GM18858 (cell line): ENCODE data around the gene VWA5B2.

Experiments
- ATAC-seq: cut with Tn5 transposase; IDR thresholded peaks from one replicate; pipeline ENCODE4 v1.9.1; 2021; ENCODE audit not compliant: unreplicated experiment

Gene VWA5B2

DNA sequence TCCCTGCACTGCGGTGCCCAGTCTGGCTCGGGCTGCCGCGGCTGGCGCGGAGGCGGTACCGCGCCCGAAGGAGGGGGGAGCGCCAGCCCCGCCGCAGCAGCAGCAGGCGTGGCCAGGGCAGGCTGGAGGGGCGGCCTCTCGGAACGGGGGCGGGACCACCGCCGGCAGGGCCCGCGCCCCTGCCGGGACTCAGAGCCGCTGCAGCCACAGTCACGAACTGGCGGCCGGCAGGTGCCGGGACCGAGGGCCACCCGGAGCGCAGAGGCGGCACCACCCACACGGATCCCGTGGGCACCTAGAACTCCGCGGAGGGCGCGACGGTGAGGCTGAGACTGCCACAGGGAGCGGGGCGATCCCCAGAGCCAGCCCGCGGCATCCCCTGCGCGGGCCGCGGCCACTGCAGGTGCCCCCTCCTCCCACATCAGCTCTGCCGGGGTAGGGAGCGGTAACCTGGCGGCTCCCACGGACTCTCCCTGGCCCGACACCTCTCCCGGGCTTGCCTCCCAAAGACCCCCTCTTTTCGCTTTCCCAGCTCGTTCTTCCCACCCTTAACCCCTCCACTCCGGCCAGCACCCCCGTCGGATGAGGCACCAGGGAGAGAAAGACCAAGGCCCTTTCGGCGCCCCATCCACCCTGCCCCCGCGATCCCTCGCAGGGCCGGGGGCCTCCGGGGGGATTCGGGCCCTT is at the start of gene VWA5B2:
VWA5B2 (plus strand) TSS at position 192 of the 687 bp plus-strand sequence. CDS start 944 bp downstream, outside the sequence.
- ATAC-seq: peak; percentile 68

DNA sequence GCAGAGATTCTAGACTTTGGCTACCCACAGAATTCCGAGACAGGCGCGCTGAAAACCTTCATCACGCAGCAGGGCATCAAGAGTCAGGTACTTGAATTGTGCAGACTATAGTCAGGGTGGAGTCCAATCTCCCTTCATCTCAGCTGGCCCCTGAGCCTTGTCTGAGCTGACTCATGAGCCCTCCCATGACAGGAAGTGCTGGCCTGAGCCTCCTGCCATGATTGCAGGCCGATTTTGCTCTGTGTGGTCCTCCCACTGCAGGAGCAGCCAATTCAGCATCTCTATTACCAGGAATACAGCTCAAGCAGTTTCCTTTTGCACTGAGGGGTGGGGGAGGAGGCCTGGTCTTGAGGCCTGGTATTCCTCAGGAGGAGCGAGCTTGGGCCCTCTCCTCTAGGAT is 49.2 kb upstream of the VWA5B2 start:
- ATAC-seq: no peak

DNA sequence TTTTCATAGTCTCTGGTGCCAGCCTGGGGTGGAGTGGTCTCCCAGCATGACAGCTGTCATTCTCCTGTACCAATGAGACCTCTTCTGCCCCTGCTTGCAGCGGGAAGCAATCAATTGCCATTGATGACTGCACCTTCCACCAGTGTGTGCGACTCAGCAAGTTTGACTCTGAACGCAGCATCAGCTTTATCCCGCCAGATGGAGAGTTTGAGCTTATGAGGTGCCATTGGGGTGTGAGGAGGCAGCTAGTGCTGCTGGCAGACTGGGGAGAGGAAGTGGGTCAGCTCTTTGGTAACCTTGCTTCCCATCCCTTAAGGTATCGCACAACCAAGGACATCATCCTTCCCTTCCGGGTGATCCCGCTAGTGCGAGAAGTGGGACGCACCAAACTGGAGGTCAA is 47.8 kb upstream of the VWA5B2 start:
- ATAC-seq: no peak

DNA sequence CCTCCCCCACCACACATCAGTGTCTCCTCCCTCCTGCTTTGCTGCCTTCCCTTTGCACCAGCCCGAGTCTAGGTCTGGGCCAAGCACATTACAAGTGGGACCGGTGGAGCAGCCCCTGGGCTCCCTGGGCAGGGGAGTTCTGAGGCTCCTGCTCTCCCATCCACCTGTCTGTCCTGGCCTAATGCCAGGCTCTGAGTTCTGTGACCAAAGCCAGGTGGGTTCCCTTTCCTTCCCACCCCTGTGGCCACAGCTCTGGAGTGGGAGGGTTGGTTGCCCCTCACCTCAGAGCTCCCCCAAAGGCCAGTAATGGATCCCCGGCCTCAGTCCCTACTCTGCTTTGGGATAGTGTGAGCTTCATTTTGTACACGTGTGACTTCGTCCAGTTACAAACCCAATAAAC is 45.7 kb upstream of the VWA5B2 start:
- no peak for ATAC-seq

DNA sequence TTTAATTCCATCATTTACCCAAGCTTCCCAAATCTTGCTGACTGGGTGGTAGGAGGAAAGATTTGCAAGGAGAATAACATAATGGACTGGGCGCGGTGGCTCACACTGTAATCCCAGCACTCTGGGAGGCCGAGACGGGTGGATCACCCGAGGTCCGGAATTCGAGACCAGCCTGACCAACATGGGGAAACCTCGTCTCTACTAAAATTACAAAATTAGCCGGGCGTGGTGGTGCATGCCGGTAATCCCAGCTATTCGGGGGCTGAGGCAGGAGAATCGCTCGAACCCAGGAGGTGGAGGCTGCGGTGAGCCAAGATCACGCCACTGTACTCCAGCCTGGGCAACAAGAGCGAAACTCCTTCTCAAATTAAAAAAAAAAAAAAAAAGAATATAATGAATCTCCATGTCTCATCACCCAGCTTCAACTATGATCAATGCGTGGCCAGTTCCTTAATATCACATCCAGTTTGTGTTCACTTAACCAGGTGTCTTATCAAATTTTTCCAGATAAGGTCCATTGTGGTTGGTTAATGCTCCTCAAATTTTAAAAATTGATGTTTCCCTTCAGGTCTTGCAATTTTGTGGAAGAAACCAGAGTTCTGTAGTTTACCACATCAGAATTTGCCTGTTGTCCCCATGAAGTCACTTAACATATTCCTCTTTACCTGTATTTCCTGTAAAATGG is 44.7 kb upstream of the VWA5B2 start:
- no peak for ATAC-seq

DNA sequence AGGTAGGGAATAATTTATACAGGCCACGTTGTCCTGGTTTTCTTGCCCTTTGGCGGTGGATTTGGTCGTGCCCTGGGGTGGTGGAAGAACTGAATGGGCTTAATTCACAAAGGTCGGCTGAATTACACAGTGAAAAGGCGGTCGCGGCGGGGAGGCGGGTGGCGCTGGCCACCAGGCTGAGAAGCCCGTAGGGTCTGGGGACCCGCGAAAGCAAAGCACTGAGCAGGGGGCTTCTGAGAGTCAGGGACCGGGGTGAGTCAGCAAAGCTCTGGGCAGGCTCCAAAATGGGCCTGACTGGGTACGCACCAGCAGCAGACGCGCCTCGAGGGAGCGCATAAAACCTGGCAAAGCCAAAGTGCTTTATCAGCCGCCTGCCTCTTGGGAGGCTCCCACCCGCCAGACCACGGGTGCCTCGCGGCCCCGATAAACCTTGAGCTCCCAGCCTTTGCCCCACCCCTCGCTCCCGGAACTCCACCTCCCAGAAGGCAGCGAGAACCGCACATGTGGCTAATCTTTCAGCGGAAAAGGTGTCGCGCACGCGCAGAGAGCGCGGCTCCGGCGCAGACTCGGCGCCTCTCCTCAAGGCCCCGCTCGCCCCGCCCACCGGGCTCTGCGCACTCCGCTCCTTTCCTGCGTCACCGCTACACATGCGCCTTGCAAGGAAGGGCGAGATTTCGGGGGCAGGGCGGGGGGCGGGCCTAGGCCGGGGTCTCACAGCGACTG is 43.8 kb upstream of the VWA5B2 start:
- peak; percentile 84 for ATAC-seq

DNA sequence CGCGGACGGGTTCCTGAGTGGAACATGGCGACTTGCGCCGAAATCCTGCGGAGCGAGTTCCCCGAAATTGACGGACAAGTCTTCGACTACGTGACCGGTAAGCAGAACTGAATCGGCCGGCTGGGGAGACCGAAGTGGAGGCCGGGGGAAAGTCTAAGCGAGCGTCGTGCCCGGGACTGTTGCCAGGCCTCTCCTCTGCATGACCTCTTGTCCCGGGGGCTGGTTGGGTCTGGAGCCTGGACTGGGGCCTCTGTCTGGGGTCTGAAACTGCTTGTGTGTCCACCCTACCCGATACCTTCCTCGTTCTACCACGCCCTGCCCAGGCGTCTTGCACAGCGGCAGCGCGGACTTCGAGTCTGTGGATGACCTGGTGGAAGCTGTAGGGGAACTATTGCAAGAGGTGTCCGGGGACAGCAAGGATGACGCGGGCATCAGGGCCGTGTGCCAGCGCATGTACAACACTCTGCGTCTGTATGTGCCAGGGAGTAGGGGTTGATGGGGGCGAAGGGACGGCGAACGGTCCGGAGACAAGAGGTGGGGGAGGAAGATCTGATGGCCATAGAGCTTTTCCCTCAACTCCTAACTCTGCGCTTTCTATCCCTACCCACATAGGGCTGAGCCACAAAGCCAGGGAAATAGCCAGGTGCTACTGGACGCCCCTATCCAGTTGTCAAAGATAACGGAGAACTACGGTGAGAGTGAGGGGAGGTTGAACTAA is 43.0 kb upstream of the VWA5B2 start, which contains the start of gene ABCF3:
ABCF3 (plus strand) TSS at position 16 of the 718 bp plus-strand sequence; CDS start at position 25, 9 bp downstream.
- no peak for ATAC-seq

DNA sequence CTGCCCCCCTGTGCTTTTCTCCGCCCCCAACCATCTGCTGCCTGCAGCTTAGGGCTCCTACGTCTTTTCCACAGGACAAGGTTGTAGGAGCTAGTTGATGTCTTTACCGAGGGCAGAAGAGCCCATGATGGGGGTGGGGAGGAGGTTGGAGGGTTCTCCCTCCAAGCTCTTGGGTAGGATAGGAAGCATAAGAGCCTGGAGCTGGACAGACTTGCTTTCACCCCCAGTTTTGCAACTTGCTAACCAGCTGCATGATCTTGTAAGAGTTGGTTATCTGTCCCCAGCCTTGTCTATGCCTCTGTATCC is 42.5 kb upstream of the VWA5B2 start:
- ATAC-seq: no peak

DNA sequence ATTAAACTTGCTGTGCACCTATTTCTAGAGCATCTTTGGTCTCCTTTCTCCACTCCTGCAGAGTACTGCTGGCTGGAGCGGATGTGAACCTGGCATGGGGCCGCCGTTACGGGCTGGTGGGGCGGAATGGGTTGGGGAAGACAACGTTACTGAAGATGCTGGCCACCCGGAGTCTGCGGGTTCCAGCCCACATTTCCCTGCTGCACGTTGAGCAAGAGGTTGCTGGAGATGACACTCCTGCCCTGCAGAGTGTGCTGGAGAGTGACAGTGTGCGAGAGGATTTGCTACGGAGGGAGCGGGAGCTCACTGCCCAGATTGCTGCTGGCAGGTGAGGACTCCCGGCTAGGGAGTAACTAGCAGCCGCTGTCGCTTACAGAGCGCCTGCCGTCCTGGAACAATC is 41.3 kb upstream of the VWA5B2 start:
- no peak for ATAC-seq

DNA sequence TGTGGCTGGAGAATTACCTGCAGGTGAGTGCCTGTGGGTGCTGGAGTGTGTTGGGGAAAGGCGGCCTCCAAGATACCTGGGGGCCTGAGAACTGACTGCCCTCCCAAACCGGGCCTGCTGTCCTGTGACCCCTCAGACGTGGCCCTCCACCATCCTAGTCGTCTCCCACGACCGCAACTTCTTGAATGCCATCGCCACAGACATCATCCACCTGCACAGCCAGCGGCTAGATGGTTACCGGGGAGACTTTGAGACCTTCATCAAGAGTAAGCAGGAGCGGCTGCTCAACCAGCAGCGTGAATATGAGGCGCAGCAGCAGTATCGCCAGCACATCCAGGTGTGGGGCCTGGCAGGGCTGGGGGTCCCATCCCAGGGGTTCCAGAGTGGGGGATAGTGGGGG is 40.0 kb upstream of the VWA5B2 start:
- ATAC-seq: no peak

DNA sequence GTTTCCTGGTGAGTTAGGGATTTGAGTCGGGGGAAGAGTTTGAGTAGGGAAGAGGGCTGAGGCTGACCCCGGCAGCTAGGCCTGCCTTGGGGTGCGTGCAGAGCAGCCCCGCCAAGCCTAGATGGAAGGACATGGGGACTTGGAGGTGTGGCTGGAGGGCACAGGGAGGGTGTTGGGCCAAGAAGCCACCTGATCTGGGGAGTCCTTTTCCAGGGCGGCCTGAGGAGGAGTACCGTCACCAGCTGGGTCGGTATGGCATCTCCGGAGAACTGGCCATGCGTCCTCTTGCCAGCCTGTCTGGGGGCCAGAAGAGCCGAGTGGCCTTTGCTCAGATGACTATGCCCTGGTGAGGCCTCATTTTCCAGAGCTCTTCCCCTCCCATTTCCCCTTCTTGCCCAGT is 36.5 kb upstream of the VWA5B2 start:
- ATAC-seq: no peak

DNA sequence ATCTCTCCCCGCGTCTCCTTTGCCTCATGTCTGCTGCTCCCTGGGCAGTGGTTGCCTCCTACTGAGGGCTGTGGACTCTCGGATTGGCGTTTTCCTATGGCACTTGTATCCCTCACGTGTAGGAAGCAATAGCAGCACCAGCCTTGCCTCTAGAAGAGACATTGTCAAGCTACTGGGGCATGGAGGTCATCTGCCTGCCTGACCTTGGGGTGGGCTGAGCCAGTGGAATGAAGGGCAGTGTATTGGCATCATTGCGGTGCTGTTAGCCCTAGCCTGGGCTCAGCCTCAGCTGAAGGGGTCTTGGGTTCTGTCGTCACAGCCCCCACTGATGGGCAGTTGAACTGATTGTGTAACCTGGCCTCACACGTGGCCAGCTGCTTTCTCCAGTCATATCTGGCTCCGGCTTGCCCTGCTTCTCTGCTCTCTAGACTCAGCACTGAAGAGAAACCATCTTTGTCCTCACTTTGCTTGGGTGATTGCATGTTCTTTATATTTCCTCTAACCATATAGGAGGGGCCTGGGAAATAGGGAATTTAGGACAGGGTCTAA is 35.3 kb upstream of the VWA5B2 start:
- ATAC-seq: no peak

DNA sequence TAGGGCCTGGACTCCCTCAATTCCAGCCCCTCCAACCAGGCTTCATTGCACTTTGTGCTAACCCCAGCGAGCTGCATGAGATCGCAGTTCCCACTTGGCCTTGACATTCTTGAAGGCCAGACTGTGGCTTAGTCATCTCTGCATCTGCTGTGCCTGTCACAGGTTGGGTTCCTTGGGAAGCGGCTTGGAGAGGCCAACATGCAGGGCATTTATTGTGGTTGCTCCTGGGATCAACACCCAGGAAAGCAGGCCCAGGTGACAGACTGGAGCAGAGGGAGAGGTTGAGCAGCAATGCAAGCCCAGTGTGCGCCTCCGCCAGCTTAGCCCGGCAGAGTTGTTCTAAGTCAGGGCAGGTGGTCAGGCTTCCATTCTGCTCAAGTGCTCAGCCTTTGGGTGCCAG is 32.8 kb upstream of the VWA5B2 start:
- no peak for ATAC-seq

DNA sequence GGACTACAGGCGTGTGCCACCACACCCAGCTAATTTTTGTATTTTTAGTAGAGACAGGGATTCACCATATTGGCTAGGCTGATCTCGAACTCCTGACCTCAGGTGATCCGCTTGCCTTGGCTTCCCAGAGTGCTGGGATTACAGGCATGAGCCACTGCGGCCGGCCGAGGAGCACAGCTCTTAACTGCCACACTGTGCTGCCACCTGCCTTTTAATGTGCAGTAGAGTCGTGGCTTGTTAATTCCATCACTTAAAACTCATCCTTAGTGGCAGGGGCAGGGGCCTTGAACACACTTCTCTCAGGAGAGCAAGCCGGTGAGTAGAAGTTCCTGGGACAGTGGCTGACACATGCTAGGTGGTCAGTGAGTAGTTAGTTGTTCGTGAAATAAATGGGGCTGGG is 30.9 kb upstream of the VWA5B2 start:
- ATAC-seq: no peak

DNA sequence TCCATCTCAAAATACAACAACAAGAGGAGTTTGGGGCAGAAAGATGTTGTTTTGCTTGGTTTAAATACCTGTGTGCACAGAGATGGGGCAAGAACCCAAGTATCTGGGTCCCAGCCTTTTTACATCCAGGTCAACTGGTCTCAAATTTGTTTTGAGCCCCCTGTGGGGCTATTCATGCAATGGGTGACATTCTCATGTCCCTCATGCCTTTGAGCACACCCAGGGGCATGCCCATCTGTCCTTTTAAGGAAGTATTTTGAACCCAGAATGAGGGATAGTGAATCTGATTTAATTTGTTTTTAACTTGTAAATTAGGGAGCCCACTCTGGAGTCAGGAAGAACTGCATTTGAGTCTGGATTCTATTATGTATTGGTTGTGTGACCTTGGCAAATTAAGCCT is 28.6 kb upstream of the VWA5B2 start:
- no peak for ATAC-seq

DNA sequence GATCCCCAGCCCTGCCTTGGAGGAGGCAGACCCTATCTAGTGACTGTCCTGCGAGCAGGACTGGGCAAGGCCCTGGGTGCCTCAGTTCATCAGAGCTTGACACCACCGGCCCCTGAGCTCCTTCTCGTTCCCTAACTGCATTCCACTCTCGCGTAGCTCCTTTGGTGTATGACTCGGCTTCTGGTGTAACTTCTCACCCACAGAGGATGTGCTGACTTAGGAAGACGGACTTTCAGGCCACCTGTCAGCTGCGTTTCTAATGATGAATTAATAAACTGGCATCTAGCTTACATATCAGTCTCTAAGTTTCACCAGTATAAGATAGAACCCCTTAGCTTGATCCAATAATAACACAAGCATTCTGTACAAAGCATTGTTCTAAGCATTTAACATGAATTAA is 25.9 kb upstream of the VWA5B2 start:
- no peak for ATAC-seq

DNA sequence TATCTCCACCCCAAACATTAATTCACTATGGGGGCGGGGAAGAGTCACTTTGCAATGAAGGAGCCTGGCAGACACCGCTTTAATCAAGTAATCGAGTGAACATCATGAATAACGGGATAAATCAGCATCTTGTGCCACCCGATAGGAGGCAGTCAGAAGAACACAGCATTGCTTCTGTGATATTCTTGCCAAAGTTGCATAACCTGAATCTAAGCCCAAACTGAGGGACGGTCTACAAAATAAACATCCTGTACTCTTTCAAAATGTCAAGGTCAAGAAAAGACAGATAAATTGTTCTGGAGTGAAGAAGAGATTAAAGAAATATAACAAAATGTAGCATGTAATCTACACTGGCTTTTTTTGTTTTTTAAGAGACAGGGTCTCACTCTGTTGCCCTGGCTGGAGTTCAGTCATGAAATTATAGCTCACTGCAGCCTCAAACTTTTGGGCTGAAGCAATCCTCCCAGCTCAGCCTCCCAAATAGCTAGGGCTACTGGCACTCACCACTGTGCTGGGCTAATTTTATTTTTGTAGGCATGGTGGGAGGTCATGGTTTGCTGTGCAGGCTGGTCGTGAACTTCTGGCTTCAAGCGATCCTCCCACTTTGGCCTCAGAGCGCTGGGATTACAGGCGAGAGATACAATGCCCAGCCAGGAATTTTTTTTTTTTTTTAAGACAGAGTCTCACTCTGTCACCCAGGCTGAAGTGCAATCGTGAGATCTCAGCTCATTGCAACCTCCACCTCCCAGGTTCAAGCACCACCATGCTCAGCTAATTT is 20.1 kb upstream of the VWA5B2 start:
- ATAC-seq: no peak

DNA sequence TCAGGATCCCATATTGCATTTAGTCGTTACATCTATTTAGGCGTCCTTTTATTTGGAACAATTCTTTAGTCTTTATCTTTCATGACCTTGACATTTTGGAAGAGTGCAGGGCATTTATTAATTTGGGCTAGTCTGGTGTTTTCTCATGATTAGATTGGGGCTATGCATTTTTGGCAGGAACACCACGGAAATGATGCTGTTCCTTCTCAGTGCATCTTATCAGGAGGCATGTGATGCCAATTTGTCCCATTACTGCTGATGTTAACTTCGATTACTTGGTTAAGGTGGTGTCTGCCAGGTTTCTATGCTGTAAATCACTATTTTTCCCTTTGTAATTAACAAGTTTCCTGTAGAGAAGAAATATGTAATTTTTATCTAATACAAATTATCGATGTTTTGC is 18.1 kb upstream of the VWA5B2 start:
- ATAC-seq: no peak

DNA sequence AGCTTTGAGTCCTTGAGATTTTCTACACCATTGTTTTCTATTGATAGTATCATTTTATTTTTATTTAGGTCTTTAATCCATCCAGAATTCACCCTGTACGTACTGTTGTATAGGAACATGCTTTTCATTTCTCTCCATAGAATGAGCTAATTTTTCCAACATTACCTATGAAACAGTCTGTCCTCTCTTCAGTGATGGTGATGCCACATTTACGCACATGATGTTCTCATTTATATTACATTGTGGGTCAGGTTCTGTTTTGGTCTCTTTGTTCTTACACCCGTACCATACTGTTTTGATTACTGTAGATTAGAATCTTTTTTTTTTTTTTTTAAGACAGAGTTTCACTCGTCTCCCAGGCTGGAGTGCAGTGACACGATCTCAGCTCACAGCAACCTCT is 17.7 kb upstream of the VWA5B2 start:
- ATAC-seq: no peak

DNA sequence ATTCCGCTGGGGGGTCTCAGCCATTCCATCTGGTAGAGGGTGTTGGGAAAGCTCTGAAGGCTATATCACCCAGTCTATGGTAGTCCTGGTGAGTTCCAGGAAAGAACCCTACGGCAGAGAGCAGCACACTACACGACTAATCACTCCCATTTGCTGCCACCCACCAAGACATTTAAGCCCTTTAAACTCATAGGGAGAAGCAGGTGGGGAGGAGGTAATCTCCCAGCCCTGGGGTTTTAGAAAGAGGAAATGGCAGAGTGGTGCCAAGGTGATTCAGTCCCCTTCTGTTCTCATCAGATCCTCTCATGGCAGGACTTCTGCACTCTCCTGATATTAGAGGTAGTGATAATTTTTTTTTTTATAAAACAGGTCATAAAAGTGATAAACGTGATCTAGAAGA is 10.6 kb upstream of the VWA5B2 start:
- no peak for ATAC-seq

DNA sequence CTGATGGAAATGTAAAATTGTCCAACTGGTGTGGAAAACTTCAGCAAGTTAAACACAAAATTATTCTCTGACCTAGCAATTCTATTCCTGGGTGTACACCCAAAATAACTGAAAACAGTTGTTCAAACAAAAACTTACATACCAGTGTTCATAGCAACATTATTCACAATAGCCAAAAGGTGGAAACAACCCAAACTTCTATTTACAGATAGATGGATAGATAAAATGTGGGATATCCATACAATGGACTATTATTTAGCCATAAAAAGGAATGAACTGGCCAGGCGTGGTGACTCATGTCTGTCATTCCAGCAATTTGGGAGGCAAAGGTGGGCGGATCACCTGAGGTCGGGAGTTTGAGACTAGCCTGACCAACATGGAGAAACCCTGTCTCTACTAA is 6.9 kb upstream of the VWA5B2 start:
- ATAC-seq: no peak
